Daoy (cell line): ENCODE data around the gene NXPE4. TPM values are rescaled to one million over a fixed set of nuclear protein-coding genes. Genes with fewer than 3 reads are reported as not detected.
"Not testable (repeated sequence)": the region's sequence is repeated elsewhere in the genome, so short reads cannot be mapped to it uniquely, and the experiment has no call there.

Source experiments
- DNase-seq: peaks from one replicate; pipeline ENCODE4 v3.0.0-alpha.2; 2015; ENCODE audit warnings: low read depth
- total RNA-seq: library from RNA; depleted of rRNA; stranded (reverse); fragments of >200 nt; shearing (Covaris generic); gene quantifications from 2 replicates; pipeline ENCODE4 v1.2.3, GENCODE V29; 2014

The NXPE4 gene
- total RNA-seq, 1 experiment from 2014 or later = not detected

- DNase-seq = no peak
Observed at GRCh38 chr11:114610984-114611944, 15.7 kb upstream of the NXPE4 start.

GRCh38 chr11:114610550-114610949 lies 15.0 kb upstream of the NXPE4 start:
- DNase-seq = no peak

GRCh38 chr11:114609429-114609828 lies 13.8 kb upstream of the NXPE4 start:
- DNase-seq = no peak

GRCh38 chr11:114608605-114609004 lies 13.0 kb upstream of the NXPE4 start:
- DNase-seq = not testable (repeated sequence)

GRCh38 chr11:114607753-114608459 lies 12.3 kb upstream of the NXPE4 start:
- no peak for DNase-seq

- DNase-seq = not testable (repeated sequence)
Observed at GRCh38 chr11:114606802-114607075, 11.2 kb upstream of the NXPE4 start.

GRCh38 chr11:114606003-114606801 lies 10.6 kb upstream of the NXPE4 start:
- DNase-seq = no peak

GRCh38 chr11:114605370-114605769 lies 9.8 kb upstream of the NXPE4 start:
- no peak for DNase-seq

- DNase-seq = no peak
Observed at GRCh38 chr11:114604886-114605285, 9.3 kb upstream of the NXPE4 start.

- no peak for DNase-seq
Observed at GRCh38 chr11:114604179-114604813, 8.7 kb upstream of the NXPE4 start.

GRCh38 chr11:114603151-114603550 lies 7.6 kb upstream of the NXPE4 start:
- DNase-seq = not testable (repeated sequence)

GRCh38 chr11:114598461-114598860 lies 2.9 kb upstream of the NXPE4 start:
- no peak for DNase-seq

GRCh38 chr11:114596175-114596919 lies 761 bp upstream of the NXPE4 start:
- no peak for DNase-seq

GRCh38 chr11:114594703-114595102 lies 883 bp downstream of the NXPE4 start:
- DNase-seq = no peak

GRCh38 chr11:114587398-114587953 lies 8.1 kb downstream of the NXPE4 start:
- DNase-seq = no peak

- peak; percentile 2 for DNase-seq
Observed at GRCh38 chr11:114586797-114587196, 8.8 kb downstream of the NXPE4 start.

GRCh38 chr11:114571712-114572111 lies 23.9 kb downstream of the NXPE4 start:
- DNase-seq = no peak

GRCh38 chr11:114569801-114570200 lies 25.8 kb downstream of the NXPE4 start:
- no peak for DNase-seq

GRCh38 chr11:114566276-114566675 lies 29.3 kb downstream of the NXPE4 start:
- DNase-seq = no peak

- no peak for DNase-seq
Observed at GRCh38 chr11:114564831-114565230, 30.8 kb downstream of the NXPE4 start.

- DNase-seq = peak; percentile 18
Observed at GRCh38 chr11:114563077-114563476, 32.5 kb downstream of the NXPE4 start.
